Neural progenitor cell (in vitro differentiated cells): Measurements from ENCODE around the gene RPS6KA5. TPM values are rescaled to one million over a fixed set of nuclear protein-coding genes. Genes with fewer than 3 reads are reported as not detected.

ENCODE experiments used
- DNase-seq: peaks from one replicate; pipeline ENCODE4 v3.0.0-alpha.2; 2016; ENCODE audit warnings: low spot score
- H2AFZ ChIP-seq: fragments of 200-600 bp; sonication (generic); replicated peaks from 2 replicates; pipeline ENCODE4 v1.6.1; 2016; ENCODE audit warnings: antibody characterized with exemption
- H3F3A ChIP-seq: fragments of 200-600 bp; sonication (generic); 2 replicates; pipeline ENCODE4 v1.6.1; 2016; ENCODE audit warnings: antibody characterized with exemption, low read depth
- H3K27ac ChIP-seq: fragments of 200-600 bp; sonication (generic); 2 replicates; pipeline ENCODE4 v1.5.1; 2016; ENCODE audit warnings: mild to moderate bottlenecking
- H3K27me3 ChIP-seq: fragments of 200-600 bp; sonication (generic); 2 replicates; pipeline ENCODE4 v1.6.1; 2016; ENCODE audit warnings: mild to moderate bottlenecking, moderate library complexity
- H3K36me3 ChIP-seq: fragments of 200-600 bp; sonication (generic); 2 replicates; pipeline ENCODE4 v1.5.1; 2016
- H3K4me1 ChIP-seq: fragments of 200-600 bp; sonication (generic); 2 replicates; pipeline ENCODE4 v1.6.1; 2016; ENCODE audit warnings: mixed run types
- H3K4me2 ChIP-seq: fragments of 200-600 bp; sonication (generic); 2 replicates; pipeline ENCODE4 v1.6.1; 2016
- H3K4me3 ChIP-seq: fragments of 200-600 bp; sonication (generic); 2 replicates; pipeline ENCODE4 v1.5.1; 2016
- H3K79me2 ChIP-seq: fragments of 200-600 bp; sonication (generic); 2 replicates; pipeline ENCODE4 v1.6.1; 2016; ENCODE audit warnings: low read depth
- H3K9ac ChIP-seq: fragments of 200-600 bp; sonication (generic); 2 replicates; pipeline ENCODE4 v1.6.1; 2016
- H3K9me3 ChIP-seq: fragments of 200-600 bp; sonication (generic); 2 replicates; pipeline ENCODE4 v1.5.1; 2016; ENCODE audit warnings: low read depth
- H4K20me1 ChIP-seq: fragments of 200-600 bp; sonication (generic); 2 replicates; pipeline ENCODE4 v1.6.1; 2016; ENCODE audit warnings: low read depth
- H3K27ac Mint-ChIP-seq: 3 replicates; pipeline ENCODE4 v1.8.0; 2021; ENCODE audit warnings: mixed read lengths
- H3K27me3 Mint-ChIP-seq: 2 replicates; pipeline ENCODE4 v1.8.0; 2022; ENCODE audit warnings: low read depth, mild to moderate bottlenecking, inconsistent platforms, moderate library complexity, mixed read lengths; ENCODE audit not compliant: insufficient read depth
- H3K36me3 Mint-ChIP-seq: 3 replicates; pipeline ENCODE4 v1.8.0; 2021; ENCODE audit warnings: mixed read lengths
- H3K4me1 Mint-ChIP-seq: 3 replicates; pipeline ENCODE4 v1.8.0; 2021; ENCODE audit warnings: mixed read lengths
- H3K4me3 Mint-ChIP-seq: 3 replicates; pipeline ENCODE4 v1.8.0; 2021; ENCODE audit warnings: mild to moderate bottlenecking, moderate library complexity, mixed read lengths
- H3K9me3 Mint-ChIP-seq: 3 replicates; pipeline ENCODE4 v1.8.0; 2020; ENCODE audit warnings: mixed read lengths
- EZH2 ChIP-seq: fragments of 200-600 bp; sonication (generic); IDR thresholded peaks from 2 replicates; pipeline ENCODE4 v1.6.1; 2017; ENCODE audit warnings: antibody characterized with exemption, mild to moderate bottlenecking, moderate library complexity
- EZH2phosphoT487 ChIP-seq: fragments of 200-600 bp; sonication (generic); IDR thresholded peaks from 2 replicates; pipeline ENCODE4 v1.6.1; 2017; ENCODE audit warnings: antibody characterized with exemption
- total RNA-seq: library from RNA; depleted of rRNA; stranded (reverse); fragments of >200 nt; gene quantifications from 2 replicates; pipeline ENCODE4 v1.2.3, GENCODE V29; 2015; ENCODE audit warnings: low replicate concordance
- TF ChIP-seq, protein P1 (sequence below): fragments of 200-600 bp; sonication (generic); IDR thresholded peaks from 2 replicates; pipeline ENCODE4 v1.5.1; 2017; ENCODE audit warnings: antibody characterized with exemption, mild to moderate bottlenecking

Gene RPS6KA5
- total RNA-seq, 1 donor from 2014 or later = 8.3 TPM

DNA sequence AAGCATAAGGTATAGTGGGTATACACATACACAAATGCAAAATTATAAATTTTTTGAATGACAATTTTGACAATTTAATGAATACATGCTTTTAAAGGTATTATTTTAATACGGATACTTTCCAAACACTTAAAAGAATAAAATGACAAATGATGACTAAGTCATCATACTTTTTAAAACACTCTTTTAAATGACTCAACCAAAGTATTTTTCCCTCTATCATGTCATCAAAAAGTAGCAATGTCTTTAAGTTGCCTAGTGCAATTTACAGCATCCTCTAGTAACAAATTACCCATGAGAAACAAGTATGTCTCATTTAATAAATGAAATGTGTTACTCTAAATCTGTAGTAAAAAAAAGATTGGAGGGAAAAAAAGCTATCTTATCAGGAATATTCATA, 73.3 kb downstream of the RPS6KA5 start:
- no peak overlapping the region for H3K4me2 ChIP-seq
- no peaks in the 10 kb centered on the region for H4K20me1 ChIP-seq
- no peak for DNase-seq
- no peaks in the 10 kb centered on the region for H3K36me3 Mint-ChIP-seq
- no peaks in the 10 kb centered on the region for H3K27me3 ChIP-seq
- H3K4me1 ChIP-seq = no peaks in the 10 kb centered on the region
- no peak overlapping the region for H3K9ac ChIP-seq
- no peak overlapping the region for H3K4me3 Mint-ChIP-seq
- no peaks in the 10 kb centered on the region for H3K4me1 Mint-ChIP-seq
- no peak overlapping the region for H3K27ac ChIP-seq
- no peaks in the 10 kb centered on the region for H3K9me3 ChIP-seq
- no peak overlapping the region for H3K4me3 ChIP-seq
- no peaks in the 10 kb centered on the region for H3K79me2 ChIP-seq
- no peaks in the 10 kb centered on the region for H3K27me3 Mint-ChIP-seq
- no peaks in the 10 kb centered on the region for H3K36me3 ChIP-seq
- no peaks in the 10 kb centered on the region for H3K9me3 Mint-ChIP-seq
- no peak overlapping the region for H2AFZ ChIP-seq
- H3K27ac Mint-ChIP-seq = no peak overlapping the region
- TF ChIP-seq, protein P1, sequence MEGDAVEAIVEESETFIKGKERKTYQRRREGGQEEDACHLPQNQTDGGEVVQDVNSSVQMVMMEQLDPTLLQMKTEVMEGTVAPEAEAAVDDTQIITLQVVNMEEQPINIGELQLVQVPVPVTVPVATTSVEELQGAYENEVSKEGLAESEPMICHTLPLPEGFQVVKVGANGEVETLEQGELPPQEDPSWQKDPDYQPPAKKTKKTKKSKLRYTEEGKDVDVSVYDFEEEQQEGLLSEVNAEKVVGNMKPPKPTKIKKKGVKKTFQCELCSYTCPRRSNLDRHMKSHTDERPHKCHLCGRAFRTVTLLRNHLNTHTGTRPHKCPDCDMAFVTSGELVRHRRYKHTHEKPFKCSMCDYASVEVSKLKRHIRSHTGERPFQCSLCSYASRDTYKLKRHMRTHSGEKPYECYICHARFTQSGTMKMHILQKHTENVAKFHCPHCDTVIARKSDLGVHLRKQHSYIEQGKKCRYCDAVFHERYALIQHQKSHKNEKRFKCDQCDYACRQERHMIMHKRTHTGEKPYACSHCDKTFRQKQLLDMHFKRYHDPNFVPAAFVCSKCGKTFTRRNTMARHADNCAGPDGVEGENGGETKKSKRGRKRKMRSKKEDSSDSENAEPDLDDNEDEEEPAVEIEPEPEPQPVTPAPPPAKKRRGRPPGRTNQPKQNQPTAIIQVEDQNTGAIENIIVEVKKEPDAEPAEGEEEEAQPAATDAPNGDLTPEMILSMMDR = no peak
- TF ChIP-seq EZH2 (no peak), EZH2phosphoT487 (no peak)
- H3F3A ChIP-seq = no peaks in the 10 kb centered on the region

DNA sequence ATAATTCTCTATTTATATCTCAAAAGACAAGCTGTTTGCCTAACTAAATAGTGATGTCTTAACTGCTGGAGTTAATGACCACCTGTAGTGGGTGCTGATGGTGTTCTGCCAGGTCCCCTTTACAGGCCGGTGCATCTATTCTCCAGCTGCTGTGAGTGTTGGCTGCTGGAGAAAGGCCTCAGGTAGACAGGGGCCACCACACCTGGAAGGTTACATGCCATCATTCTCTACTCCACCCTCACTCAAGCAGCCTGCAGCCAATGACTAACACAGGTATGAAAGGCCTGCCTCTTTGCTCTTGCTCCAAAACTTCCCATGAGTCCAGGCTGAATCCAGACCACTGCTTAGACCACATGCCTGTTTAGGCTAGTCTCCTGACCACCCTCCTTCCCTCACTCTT, 73.9 kb downstream of the RPS6KA5 start:
- H3K36me3 Mint-ChIP-seq = no peaks in the 10 kb centered on the region
- Histone ChIP-seq H3K4me3 (no peak overlapping the region), H3K79me2 (no peaks in the 10 kb centered on the region), H3K27ac (no peak overlapping the region), H3K9me3 (no peaks in the 10 kb centered on the region), H4K20me1 (no peaks in the 10 kb centered on the region), H3K9ac (no peak overlapping the region), H3K4me2 (no peak overlapping the region), H3F3A (no peaks in the 10 kb centered on the region), H2AFZ (no peak overlapping the region), H3K36me3 (no peaks in the 10 kb centered on the region), H3K4me1 (no peaks in the 10 kb centered on the region), H3K27me3 (no peaks in the 10 kb centered on the region)
- H3K4me3 Mint-ChIP-seq = no peak overlapping the region
- TF ChIP-seq EZH2 = no peak
- TF ChIP-seq EZH2phosphoT487 = no peak
- TF ChIP-seq, protein P1 = no peak
- H3K4me1 Mint-ChIP-seq = no peaks in the 10 kb centered on the region
- no peak for DNase-seq
- H3K27ac Mint-ChIP-seq = no peak overlapping the region
- no peaks in the 10 kb centered on the region for H3K27me3 Mint-ChIP-seq
- H3K9me3 Mint-ChIP-seq = no peaks in the 10 kb centered on the region

DNA sequence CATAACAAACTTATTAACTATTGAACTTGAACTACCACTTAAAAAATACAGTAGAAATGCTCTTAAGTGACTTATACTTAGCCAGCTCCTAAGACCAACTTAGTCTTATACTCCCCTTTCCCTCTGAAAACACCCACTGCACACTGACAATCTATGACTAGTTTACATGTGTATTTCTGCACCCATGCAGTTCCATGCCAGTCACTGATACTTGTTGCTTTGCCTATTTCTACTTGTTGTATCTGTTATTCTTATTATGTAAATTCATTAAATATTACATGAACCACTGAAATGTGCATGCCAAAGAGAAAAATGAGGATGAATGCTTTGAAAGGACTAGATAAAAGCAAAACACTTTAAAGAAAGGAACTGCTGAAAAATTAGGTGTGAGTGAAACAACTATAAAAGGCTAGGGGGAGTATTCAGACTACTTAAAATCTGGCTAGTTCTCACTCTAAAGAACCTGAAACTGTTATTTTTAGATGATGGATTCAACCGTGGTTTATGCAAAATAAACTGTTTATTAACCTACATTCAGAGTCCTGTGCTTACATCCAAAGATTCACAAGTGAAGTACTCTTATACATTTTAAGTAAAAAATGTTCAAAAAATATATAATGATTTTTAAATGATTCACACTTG, 74.7 kb downstream of the RPS6KA5 start:
- H3K4me1 ChIP-seq = no peaks in the 10 kb centered on the region

More for the DNA sequence above, 74.7 kb downstream of the RPS6KA5 start:
- H3K27ac Mint-ChIP-seq = no peak overlapping the region
- no peaks in the 10 kb centered on the region for H3K4me1 Mint-ChIP-seq
- Histone ChIP-seq H3K4me2 (no peak overlapping the region), H4K20me1 (no peaks in the 10 kb centered on the region), H3K27ac (no peak overlapping the region), H3K27me3 (no peaks in the 10 kb centered on the region), H3K4me3 (no peak overlapping the region), H2AFZ (no peak overlapping the region), H3K79me2 (no peaks in the 10 kb centered on the region), H3K9ac (no peak overlapping the region), H3K36me3 (no peaks in the 10 kb centered on the region), H3K9me3 (no peaks in the 10 kb centered on the region), H3F3A (no peaks in the 10 kb centered on the region)
- DNase-seq = no peak
- no peaks in the 10 kb centered on the region for H3K27me3 Mint-ChIP-seq
- no peak overlapping the region for H3K4me3 Mint-ChIP-seq
- H3K36me3 Mint-ChIP-seq = no peaks in the 10 kb centered on the region
- no peaks in the 10 kb centered on the region for H3K9me3 Mint-ChIP-seq
- TF ChIP-seq EZH2phosphoT487 (no peak), EZH2 (no peak)
- TF ChIP-seq, protein P1 = no peak
